ENCODE measurements around the gene CDC42BPG.

DNA sequence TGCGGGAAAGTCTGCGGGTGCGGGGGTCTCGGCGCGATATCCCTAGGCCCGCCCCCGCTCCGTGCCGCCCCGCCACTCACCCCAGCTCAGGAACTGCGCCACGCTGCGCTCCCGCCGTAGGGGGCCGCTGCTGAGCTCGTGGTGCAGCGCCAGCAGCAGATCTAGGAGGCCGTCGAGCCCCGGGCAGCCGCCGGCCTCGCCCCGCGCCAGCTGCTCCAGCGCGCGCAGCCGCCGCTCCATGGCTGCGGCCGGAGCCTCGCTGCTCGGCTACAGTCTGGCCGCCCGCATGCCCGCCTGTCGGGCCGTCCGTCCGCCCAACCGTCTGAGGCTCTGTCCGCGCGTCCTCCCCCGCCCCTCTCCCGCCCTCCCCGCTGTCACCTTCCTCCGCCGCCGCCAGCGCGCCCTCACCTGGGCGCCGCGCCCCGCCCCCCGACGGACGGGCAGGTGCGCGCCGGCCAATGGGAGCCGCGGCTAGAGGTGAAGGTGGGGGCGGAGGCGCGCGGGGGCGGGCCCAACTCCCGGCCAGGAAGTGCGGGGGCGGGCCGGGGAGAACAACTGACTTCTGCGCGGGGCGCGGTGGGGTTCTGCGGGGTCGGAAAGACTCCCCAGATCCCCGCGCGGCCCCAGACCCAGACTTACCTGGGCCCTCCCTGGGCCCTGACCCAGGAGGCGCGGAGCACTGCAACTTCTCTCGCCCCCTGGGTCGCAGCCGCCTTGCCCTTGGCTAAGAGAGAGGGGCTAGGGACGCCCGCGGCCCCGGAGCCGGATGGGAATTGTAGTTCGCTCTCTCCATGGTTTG lies at the start of gene CDC42BPG:
- TF ChIP-seq POLR2A (IDR thresholded peaks at IDR 0.05; ENCODE audit: low read depth, low read length), result no peak; the same call in 1 of the 2 replicates
- TF ChIP-seq ZNF217 (IDR thresholded peaks at IDR 0.05), result no peak
- TF ChIP-seq RAD21 (IDR thresholded peaks at IDR 0.05; ENCODE audit: insufficient read depth, low read depth, low read length), result peak; percentile 43; the same call in 1 of the 2 replicates
- TF ChIP-seq, protein P1, sequence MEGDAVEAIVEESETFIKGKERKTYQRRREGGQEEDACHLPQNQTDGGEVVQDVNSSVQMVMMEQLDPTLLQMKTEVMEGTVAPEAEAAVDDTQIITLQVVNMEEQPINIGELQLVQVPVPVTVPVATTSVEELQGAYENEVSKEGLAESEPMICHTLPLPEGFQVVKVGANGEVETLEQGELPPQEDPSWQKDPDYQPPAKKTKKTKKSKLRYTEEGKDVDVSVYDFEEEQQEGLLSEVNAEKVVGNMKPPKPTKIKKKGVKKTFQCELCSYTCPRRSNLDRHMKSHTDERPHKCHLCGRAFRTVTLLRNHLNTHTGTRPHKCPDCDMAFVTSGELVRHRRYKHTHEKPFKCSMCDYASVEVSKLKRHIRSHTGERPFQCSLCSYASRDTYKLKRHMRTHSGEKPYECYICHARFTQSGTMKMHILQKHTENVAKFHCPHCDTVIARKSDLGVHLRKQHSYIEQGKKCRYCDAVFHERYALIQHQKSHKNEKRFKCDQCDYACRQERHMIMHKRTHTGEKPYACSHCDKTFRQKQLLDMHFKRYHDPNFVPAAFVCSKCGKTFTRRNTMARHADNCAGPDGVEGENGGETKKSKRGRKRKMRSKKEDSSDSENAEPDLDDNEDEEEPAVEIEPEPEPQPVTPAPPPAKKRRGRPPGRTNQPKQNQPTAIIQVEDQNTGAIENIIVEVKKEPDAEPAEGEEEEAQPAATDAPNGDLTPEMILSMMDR (IDR thresholded peaks at IDR 0.05 in 2 of 3, conservative IDR thresholded peaks at IDR 0.05 in 1 of 3; ENCODE audit: control insufficient read depth in 2 of 3, extremely low read depth in 1 of 3, insufficient read depth in 1 of 3, low read depth in 3 of 3, low read length in 3 of 3), result peak; percentile 49 to 80 (median 73); a peak in 5 of 6 replicates
- 0 out of 2 replicates have a peak, but pooled peaks have one; percentile 26 for TF ChIP-seq YY1 (IDR thresholded peaks at IDR 0.05; ENCODE audit: low read depth, low read length)
- TF ChIP-seq PML (IDR thresholded peaks at IDR 0.05; ENCODE audit: low read length), result no peak
- no peak for TF ChIP-seq ZNF274 (IDR thresholded peaks at IDR 0.05; ENCODE audit: insufficient read depth, insufficient read length)
- TF ChIP-seq, protein P2, sequence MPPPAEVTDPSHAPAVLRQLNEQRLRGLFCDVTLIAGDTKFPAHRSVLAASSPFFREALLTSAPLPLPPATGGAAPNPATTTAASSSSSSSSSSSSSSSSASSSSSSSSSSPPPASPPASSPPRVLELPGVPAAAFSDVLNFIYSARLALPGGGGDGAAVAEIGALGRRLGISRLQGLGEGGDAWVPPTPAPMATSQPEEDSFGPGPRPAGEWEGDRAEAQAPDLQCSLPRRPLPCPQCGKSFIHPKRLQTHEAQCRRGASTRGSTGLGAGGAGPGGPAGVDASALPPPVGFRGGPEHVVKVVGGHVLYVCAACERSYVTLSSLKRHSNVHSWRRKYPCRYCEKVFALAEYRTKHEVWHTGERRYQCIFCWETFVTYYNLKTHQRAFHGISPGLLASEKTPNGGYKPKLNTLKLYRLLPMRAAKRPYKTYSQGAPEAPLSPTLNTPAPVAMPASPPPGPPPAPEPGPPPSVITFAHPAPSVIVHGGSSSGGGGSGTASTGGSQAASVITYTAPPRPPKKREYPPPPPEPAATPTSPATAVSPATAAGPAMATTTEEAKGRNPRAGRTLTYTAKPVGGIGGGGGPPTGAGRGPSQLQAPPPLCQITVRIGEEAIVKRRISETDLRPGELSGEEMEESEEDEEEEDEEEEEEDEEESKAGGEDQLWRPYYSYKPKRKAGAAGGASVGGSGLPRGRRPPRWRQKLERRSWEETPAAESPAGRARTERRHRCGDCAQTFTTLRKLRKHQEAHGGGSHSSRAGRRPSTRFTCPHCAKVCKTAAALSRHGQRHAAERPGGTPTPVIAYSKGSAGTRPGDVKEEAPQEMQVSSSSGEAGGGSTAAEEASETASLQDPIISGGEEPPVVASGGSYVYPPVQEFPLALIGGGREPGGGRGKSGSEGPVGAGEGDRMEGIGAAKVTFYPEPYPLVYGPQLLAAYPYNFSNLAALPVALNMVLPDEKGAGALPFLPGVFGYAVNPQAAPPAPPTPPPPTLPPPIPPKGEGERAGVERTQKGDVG (CRISPR knock-in tag; IDR thresholded peaks at IDR 0.05), result no peak
- TF ChIP-seq, protein P3, sequence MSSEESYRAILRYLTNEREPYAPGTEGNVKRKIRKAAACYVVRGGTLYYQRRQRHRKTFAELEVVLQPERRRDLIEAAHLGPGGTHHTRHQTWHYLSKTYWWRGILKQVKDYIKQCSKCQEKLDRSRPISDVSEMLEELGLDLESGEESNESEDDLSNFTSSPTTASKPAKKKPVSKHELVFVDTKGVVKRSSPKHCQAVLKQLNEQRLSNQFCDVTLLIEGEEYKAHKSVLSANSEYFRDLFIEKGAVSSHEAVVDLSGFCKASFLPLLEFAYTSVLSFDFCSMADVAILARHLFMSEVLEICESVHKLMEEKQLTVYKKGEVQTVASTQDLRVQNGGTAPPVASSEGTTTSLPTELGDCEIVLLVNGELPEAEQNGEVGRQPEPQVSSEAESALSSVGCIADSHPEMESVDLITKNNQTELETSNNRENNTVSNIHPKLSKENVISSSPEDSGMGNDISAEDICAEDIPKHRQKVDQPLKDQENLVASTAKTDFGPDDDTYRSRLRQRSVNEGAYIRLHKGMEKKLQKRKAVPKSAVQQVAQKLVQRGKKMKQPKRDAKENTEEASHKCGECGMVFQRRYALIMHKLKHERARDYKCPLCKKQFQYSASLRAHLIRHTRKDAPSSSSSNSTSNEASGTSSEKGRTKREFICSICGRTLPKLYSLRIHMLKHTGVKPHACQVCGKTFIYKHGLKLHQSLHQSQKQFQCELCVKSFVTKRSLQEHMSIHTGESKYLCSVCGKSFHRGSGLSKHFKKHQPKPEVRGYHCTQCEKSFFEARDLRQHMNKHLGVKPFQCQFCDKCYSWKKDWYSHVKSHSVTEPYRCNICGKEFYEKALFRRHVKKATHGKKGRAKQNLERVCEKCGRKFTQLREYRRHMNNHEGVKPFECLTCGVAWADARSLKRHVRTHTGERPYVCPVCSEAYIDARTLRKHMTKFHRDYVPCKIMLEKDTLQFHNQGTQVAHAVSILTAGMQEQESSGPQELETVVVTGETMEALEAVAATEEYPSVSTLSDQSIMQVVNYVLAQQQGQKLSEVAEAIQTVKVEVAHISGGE (CRISPR knock-in tag; IDR thresholded peaks at IDR 0.05), result no peak
- TF ChIP-seq NFIC (IDR thresholded peaks at IDR 0.05; ENCODE audit: low read depth, low read length), result no peak
- TF ChIP-seq POU2F2 (IDR thresholded peaks at IDR 0.05; ENCODE audit: borderline replicate concordance, low read depth, low read length), result no peak
- TF ChIP-seq GABPA (IDR thresholded peaks at IDR 0.05; ENCODE audit: low read depth), result no peak
